Measurements from ENCODE around the gene NDUFB8.

NDUFB8 gene

DNA sequence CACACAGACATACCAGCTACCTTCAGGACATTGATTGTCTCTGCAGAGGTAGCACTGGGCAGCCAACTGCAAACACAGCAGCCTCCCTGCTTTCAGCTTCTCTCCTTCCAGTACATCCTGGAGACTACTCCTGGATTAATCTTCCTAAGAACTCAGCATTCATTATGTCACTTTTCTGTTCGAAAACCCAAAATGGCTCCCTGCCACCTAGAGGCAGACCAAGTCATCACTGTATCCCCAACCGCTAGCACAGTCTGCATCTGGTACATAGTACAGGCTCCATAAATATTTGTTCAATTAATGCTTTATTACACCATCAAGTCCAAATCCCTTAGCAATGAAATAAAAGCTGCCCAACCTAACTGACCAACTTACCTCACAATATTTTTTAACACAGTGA, 5.0 kb downstream of the NDUFB8 start:
- H3K4me3 ChIP-seq (ENCODE audit: low read length): no peak overlapping the region
- DNase-seq (ENCODE audit: low read depth): no peak
- TF ChIP-seq, protein P1, sequence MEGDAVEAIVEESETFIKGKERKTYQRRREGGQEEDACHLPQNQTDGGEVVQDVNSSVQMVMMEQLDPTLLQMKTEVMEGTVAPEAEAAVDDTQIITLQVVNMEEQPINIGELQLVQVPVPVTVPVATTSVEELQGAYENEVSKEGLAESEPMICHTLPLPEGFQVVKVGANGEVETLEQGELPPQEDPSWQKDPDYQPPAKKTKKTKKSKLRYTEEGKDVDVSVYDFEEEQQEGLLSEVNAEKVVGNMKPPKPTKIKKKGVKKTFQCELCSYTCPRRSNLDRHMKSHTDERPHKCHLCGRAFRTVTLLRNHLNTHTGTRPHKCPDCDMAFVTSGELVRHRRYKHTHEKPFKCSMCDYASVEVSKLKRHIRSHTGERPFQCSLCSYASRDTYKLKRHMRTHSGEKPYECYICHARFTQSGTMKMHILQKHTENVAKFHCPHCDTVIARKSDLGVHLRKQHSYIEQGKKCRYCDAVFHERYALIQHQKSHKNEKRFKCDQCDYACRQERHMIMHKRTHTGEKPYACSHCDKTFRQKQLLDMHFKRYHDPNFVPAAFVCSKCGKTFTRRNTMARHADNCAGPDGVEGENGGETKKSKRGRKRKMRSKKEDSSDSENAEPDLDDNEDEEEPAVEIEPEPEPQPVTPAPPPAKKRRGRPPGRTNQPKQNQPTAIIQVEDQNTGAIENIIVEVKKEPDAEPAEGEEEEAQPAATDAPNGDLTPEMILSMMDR (conservative IDR thresholded peaks at IDR 0.05; ENCODE audit: low read length): no peak

DNA sequence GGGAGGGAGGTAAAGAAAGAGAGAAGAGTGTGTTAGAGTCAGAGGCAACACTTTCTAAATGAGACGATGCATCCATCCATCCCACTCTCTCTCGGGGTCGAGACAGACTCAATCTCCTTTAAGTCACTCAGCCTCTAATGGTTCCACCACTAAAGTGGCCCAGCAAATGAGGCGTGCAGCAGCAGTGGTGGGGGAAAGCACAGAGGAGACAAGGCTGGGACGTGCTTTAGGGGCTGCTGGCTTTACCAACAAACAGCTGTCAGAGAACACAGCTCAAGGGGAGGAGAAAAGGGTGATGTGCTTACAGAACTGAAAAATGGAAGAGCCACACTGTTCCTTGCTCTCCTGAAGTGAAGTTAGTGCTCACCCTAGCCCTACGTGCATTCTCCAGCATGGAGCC, 5.5 kb downstream of the NDUFB8 start:
- DNase-seq (ENCODE audit: low read depth): no peak
- H3K4me3 ChIP-seq (ENCODE audit: low read length): no peak overlapping the region
- TF ChIP-seq, protein P1 (conservative IDR thresholded peaks at IDR 0.05; ENCODE audit: low read length): no peak

DNA sequence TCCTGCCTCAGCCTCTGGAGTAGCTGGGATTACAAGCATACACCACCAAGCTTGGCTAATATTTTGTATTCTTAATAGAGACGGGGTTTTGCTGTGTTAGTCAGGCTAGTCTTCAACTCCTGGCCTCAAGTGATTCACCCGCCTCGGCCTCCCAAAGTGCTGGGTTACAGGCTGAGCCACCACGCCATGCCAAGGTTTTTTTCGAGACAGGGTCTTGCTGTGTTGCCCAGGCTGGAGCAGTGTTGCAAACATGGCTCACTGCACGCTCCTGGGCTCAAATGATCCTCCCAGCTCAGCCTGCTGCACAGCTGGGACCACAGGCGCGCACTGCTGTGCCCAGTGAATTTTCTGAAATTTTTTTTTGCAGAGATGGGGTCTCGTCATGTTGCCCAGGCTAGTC, 6.7 kb downstream of the NDUFB8 start:
- no peak for DNase-seq (ENCODE audit: low read depth)
- TF ChIP-seq, protein P1 (conservative IDR thresholded peaks at IDR 0.05; ENCODE audit: low read length): no peak
- H3K4me3 ChIP-seq (ENCODE audit: low read length): no peak overlapping the region

DNA sequence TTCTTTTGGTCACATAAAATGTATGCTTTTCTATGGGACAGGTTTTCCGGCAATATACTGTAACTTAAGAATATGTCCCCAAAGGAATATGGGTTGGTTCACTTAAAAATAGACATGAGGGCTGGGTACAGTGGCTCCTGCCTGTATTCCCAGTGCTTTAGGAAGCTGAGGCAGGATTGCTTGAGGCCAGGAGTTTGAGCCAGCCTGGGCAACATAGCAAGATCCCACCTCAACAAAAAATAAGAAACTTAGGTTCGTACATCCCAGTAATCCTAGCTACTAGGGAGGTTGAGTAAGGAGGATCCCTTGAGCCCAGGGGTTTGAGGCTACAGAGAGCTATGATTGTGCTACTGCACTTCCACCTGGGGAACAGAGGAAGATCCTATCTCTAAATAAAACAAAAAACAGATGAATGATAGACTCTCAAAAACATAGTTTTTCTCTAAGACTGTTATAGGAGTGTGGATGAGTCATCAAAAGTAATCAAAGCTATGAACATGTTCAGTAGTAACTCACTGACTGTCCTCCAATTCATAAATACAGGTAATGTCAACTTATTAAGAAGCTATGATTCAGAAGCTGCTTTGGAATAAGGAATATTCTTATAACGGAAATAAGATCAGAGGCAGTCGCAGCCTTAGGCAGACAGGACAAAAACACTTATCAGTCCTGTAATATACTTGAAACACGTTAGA, 7.4 kb downstream of the NDUFB8 start:
- H3K4me3 ChIP-seq (ENCODE audit: low read length): no peak overlapping the region
- DNase-seq (ENCODE audit: low read depth): no peak
- TF ChIP-seq, protein P1 (conservative IDR thresholded peaks at IDR 0.05; ENCODE audit: low read length): no peak

DNA sequence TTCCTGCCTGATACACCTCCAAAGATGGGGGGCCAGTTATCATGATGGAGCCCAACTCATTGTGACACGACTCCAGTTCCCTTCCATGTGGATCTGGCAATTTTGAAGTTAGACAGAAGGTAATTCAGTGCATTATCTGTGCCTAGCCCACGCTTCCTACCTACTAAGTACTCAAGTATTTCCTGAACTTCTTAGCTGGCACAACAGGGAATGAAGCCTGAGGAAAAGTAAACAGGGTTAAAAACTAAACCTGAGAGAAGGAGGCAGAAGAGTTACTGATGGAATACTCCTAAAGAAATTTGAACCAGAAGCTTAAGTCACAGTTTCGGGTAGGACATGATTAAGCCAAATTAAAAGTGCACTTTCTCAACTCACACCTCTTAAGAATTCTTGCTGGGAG, 8.9 kb downstream of the NDUFB8 start:
- TF ChIP-seq, protein P1 (conservative IDR thresholded peaks at IDR 0.05; ENCODE audit: low read length): no peak
- no peak for DNase-seq (ENCODE audit: low read depth)
- H3K4me3 ChIP-seq (ENCODE audit: low read length): no peak overlapping the region

DNA sequence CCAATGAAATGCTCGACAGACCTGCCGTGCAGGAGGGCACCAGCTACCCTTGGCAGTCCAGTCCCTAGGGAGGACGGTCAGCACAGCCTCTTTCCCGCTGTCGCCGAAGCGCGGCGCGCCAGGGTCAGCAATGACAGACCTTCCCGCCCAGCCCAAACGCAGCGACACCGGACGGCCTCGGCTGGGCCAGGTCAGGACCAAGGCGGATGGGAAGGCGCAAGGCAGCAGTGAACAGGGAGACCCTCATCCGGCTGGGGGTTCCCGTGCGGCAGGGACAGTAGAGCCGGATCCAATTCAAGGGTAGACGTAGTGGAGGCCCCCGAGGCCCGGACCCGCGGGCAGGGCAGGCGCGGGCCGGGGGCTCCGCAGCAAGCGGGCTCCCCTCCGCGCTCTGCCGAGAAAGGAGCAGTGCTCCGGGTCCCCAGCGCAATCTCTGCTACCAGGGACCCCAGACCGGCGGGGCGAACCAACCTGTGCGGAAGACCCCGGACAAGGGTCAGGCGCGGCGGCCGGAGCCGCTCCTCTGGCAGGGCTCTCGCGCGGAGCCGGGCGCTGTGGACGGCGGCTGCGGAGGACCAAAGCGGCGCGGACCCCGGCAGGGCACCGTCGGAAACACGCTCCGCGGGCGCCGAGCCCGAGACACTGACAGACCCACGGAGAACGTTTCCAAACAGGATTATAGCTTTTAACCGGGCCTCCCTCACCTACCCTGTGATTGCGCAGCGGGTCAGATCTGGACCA, 10.2 kb downstream of the NDUFB8 start, which contains the start of gene SEC31B:
Gene SEC31B, minus strand, starts transcription at position 551 of the 741 bp plus-strand sequence. CDS start 2,909 bp downstream, outside the sequence.
- H3K4me3 ChIP-seq (ENCODE audit: low read length): peak within 1 kb of the TSS; percentile 37
- DNase-seq (ENCODE audit: low read depth): no peak
- TF ChIP-seq, protein P1 (conservative IDR thresholded peaks at IDR 0.05; ENCODE audit: low read length): no peak

Measured in AG10803 (cell line).